Measurements from ENCODE around the gene HSPG2.
"Not testable (repeated sequence)": the region's sequence is repeated elsewhere in the genome, so short reads cannot be mapped to it uniquely, and the experiment has no call there.

Gene HSPG2

GRCh38 chr1:21799730-21800129 lies 137.4 kb downstream of the HSPG2 start:
- no peak overlapping the region for H3K4me3 ChIP-seq (ENCODE audit: low read depth, low read length)
- DNase-seq: no peak
- TF ChIP-seq CTCF (IDR thresholded peaks at IDR 0.05; ENCODE audit: low read depth, low read length): no peak
- no peaks in the 10 kb centered on the region for H3K9me3 ChIP-seq
- H3K27me3 ChIP-seq: no peaks in the 10 kb centered on the region
- H3K36me3 ChIP-seq: no peaks in the 10 kb centered on the region
- H3K4me1 ChIP-seq: no peaks in the 10 kb centered on the region

- H3K9me3 ChIP-seq: no peaks in the 10 kb centered on the region
- H3K4me1 ChIP-seq: no peaks in the 10 kb centered on the region
- H3K36me3 ChIP-seq: no peaks in the 10 kb centered on the region
- no peak for TF ChIP-seq CTCF (IDR thresholded peaks at IDR 0.05; ENCODE audit: low read depth, low read length)
- no peaks in the 10 kb centered on the region for H3K27me3 ChIP-seq
- no peak overlapping the region for H3K4me3 ChIP-seq (ENCODE audit: low read depth, low read length)
- DNase-seq: no peak
Measured at GRCh38 chr1:21795075-21795474, 142.0 kb downstream of the HSPG2 start.

DNA sequence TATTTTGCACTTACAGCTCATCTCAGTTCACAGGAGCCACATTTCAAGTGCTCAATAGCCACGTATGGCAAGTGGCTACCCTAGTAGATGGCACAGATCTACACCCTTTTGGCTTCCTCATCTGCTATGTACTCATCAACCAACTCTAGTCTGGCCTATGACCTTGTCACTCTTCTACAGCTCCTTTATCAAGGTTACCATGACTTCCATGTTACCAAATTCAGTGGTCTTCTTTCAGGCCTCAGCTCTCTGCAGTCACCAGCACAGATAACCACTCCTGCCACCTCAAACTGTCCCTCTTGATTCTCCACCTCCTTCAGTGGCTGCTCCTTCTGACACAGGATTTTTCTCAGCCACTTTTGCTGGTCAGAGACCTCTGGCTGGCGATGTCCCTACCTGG lies 142.5 kb downstream of the HSPG2 start:
- H3K27me3 ChIP-seq: no peaks in the 10 kb centered on the region
- H3K4me3 ChIP-seq (ENCODE audit: low read depth, low read length): no peak overlapping the region
- no peaks in the 10 kb centered on the region for H3K9me3 ChIP-seq
- H3K4me1 ChIP-seq: no peaks in the 10 kb centered on the region
- H3K36me3 ChIP-seq: no peaks in the 10 kb centered on the region
- no peak for TF ChIP-seq CTCF (IDR thresholded peaks at IDR 0.05; ENCODE audit: low read depth, low read length)
- no peak for DNase-seq

DNA sequence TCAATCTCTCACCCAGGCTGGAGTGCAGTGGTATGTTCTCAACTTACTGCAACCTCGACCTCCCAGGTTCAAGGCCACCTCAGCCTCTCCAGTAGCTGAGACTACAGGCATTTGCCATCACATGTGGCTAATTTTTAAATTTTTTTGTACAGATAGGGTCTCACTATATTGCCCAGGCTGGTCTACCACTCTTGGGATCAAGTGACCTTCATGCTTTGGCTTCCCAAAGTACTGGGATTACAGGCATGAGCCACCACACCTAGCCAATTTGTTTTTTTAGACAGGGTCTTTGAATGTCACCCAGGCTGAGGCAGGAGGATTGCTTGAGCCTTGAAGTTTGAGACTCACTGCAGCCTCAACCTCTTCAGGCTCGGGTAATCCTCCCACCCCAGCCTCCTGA lies 144.0 kb downstream of the HSPG2 start:
- DNase-seq: no peak
- no peak overlapping the region for H3K4me3 ChIP-seq (ENCODE audit: low read depth, low read length)
- H3K36me3 ChIP-seq: no peaks in the 10 kb centered on the region
- H3K4me1 ChIP-seq: no peaks in the 10 kb centered on the region
- H3K27me3 ChIP-seq: no peaks in the 10 kb centered on the region
- TF ChIP-seq CTCF (IDR thresholded peaks at IDR 0.05; ENCODE audit: low read depth, low read length): no peak
- H3K9me3 ChIP-seq: no peaks in the 10 kb centered on the region

DNA sequence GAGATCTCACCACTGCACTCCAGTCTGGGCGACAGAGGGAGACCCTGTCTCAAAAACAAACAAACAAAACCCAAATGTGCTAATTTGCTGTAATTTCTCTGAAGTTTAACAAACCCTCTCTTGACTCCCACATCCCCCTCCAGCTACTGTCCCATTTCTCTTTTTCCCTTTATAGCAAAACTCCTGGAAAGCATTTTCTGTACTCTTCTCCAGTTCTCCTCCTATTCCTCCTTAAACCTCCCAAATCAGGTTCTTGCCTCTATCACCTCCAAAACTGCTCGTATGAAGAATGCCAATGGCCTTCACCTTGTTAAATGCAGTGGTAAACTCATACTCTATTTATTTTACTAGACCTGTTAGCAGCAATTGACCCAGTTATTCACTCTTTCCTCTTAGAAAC lies 150.5 kb downstream of the HSPG2 start:
- Histone ChIP-seq H3K36me3 (no peaks in the 10 kb centered on the region), H3K4me3 (ENCODE audit: low read depth, low read length) (no peak overlapping the region), H3K4me1 (no peaks in the 10 kb centered on the region), H3K9me3 (no peaks in the 10 kb centered on the region), H3K27me3 (no peaks in the 10 kb centered on the region)
- DNase-seq: no peak
- no peak for TF ChIP-seq CTCF (IDR thresholded peaks at IDR 0.05; ENCODE audit: low read depth, low read length)

- H3K27me3 ChIP-seq; H3K9me3 ChIP-seq; H3K4me1 ChIP-seq; H3K36me3 ChIP-seq; DNase-seq; H3K4me3 ChIP-seq (ENCODE audit: low read depth, low read length): not testable (repeated sequence)
Measured at GRCh38 chr1:21785764-21786163, 151.3 kb downstream of the HSPG2 start.
